Activated CD4-positive, CD25-positive, alpha-beta regulatory T cell (primary cell): ENCODE data around the gene XAB2.
"Not testable (repeated sequence)": the region's sequence is repeated elsewhere in the genome, so short reads cannot be mapped to it uniquely, and the experiment has no call there.

Experiments
- DNase-seq, 4 experiments: peaks; one replicate each; lab custom pipeline; 2025; lab: John Stamatoyannopoulos, UW

Gene XAB2

GRCh38 chr19:7648265-7649014 is 19.1 kb upstream of the XAB2 start:
- DNase-seq = no peak

- no peak for DNase-seq
These were observed 17.8 kb upstream of the XAB2 start for GRCh38 chr19:7647156-7647555.

GRCh38 chr19:7646426-7646700 is 17.0 kb upstream of the XAB2 start:
- no peak for DNase-seq

DNA sequence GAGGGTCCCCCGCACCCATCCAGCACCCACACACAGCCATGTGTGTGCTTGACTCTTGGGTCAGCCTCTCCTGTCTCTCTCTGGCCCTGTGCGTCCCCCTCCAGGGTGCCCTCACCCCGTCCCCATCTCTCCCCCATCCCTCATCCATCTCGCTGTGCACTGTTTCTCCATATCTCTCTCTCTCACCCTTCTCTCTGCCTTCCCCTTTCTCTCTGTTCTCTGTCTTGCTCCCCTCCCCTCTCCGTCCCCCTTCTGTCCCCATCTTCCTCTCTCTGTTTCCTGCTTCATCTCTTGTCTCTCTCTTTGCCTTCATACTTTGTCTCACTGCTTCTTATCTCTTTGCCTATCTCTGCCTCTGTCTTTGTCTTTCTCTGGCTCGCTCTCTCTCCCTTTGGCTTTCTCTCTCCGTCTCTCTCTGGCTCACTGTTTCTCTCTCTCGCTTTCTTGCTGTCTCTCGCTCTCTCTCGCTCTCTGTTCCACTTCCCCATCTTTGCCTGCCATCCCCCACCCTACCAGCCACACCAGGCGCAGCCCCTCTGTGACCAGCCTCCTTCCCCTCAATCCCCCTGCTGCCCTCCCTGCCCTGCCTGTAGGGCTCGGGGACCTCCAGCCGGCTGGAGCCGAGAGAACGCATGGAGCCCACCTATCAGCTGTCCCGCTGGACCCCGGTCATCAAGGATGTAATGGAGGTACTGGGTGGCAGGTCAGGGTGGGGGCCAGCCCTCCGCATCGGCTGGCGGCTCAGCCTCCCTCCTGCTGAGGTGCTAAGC is 16.5 kb upstream of the XAB2 start:
- DNase-seq = no peak

DNA sequence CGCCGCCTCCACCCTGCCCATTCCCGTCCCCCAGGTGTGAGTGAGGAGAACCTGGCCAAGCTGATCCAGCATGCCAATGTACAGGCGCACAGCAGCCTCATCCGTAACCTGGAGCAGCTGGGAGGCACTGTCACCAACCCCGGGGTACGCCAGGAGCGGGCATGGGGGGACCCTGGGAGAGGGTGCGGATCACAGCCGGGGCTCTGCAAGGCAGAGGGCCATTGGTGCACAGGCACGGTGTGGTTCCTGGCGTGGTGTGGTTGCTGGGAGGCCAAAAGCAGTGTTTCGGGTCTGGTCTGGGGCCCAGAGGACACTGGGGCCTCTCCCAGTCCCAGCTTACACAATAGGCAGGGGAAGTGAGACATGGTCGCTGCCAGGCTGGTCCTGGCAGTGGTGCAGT is 15.8 kb upstream of the XAB2 start:
- DNase-seq = no peak

GRCh38 chr19:7644550-7644877 is 15.2 kb upstream of the XAB2 start:
- DNase-seq = no peak

GRCh38 chr19:7643629-7644549 is 14.5 kb upstream of the XAB2 start:
- DNase-seq = not testable (repeated sequence)

DNA sequence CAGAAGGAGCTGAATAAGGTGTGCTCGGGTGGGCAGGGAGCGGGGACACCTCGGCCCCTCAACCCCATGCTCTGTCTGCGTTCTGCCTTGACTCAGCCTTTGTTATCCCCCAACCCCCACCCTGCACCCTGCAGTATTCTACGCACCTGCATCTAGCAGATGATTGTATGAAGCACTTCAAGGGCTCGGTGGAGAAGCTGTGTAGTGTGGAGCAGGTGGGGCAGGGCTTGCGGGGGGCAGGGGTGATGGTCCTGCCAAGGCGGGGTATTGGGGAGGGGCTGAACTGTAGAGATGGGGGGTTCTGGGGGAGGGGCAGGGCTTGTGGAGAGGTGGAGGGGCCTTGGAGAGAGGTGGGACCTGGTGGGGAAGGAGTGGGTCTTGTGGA is 13.7 kb upstream of the XAB2 start:
- DNase-seq = no peak

DNA sequence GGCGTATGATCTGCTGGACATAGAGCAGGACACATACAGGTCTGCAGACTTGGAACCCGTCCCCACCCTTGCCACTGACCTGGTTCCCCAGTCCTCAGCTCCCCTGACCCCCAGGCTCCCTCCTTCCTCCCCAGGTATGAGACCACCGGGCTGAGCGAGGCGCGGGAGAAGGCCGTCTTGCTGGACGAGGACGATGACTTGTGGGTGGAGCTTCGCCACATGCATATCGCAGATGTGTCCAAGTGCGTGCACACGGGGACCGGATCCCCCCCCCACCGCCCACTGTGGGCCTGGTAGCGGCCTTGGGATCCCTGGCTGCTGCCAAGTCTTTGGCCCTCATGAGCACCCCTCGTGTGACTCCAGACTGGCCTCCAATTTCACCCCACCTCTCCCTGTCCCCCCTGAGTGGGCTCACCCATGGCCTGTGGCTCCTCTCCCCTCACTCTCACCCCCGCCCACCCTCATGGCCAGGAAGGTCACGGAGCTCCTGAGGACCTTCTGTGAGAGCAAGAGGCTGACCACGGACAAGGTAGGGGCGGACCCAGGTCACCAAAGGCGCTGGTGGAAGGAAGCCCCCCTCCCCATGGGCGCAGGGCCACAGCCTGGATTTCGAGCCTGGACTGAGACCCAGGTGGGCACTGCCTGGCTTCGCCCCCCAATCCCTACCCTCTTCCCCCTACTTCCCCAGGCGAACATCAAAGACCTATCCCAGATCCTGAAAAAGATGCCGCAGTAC is 13.1 kb upstream of the XAB2 start:
- no peak for DNase-seq

- no peak for DNase-seq
These were observed 12.2 kb upstream of the XAB2 start for GRCh38 chr19:7641290-7642276.

GRCh38 chr19:7640803-7641202 is 11.5 kb upstream of the XAB2 start:
- no peak for DNase-seq

- DNase-seq = no peak
These were observed 10.6 kb upstream of the XAB2 start for GRCh38 chr19:7639863-7640348.

DNA sequence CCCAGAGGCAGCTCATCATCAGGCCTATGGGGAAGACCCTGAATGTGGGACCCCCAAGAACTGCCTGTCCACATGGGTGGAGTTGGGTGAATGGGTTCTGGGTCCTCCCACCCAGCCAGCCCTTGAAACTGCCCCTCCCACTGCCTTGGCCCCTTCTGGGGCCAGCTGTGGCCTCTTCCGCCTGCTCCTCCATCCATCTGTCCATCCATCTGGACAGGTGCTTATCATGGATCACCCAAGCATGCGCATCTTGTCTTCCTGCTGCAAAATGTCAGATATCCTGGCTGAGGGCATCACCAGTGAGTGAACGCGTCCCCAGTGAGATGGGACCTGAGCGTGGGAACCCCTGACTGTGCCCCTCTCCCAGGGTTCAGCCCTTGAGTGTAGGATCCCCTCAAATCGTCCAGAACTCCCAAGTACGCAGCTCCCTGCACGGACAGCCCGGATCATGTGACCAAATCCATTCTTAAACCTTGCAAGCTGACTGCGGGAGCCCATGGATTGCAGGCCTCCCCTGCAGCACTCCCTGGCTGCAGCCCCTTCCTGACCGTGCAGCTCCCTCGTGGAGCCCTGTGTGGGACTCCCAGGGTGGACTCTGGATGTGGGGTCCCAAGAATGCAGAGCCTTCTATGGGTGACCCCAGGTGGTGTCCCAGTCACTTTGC is 9.6 kb upstream of the XAB2 start:
- no peak for DNase-seq

DNA sequence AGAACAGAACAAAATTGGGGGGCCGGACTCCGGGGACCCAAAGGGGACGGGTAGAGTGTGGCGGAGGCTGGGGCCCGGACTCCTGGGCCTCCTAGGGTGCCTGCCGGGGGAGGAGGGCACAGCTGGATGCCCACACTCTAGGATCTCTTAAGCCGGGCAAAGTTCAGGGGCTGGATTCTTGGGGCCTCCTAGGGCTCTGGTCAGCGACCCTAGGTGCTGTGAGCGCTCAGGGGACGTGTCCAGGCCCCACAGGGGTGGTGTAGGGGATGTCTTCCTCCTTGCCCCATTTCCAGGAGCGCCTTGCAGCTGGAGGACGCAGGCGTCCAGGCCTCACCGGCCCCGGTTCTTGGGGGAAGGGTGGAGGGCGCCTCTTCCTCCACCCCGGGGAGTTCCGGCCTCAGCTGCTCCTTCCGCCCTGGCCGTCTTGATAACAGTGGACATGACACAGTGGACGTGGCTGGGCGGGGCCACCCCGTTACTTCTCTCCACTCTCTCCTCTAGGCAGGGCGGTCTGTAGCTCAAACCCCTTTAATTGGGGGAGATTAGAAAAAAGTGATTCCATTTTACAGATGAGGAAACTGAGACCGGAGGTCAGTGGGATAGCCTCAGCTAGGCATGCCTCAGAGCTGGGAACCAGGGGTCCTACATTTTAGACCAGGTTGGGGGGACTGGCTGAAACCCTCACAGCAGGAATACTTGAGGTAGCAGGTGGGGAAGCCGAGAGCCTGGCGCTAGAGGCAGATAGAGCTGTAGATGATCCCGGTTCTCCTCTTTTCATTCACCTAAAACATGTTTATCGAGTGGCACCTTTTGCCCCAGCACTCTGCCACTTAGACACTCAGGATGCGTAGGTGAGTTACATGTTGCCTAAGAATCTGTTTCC is 8.3 kb upstream of the XAB2 start:
- DNase-seq = no peak

DNA sequence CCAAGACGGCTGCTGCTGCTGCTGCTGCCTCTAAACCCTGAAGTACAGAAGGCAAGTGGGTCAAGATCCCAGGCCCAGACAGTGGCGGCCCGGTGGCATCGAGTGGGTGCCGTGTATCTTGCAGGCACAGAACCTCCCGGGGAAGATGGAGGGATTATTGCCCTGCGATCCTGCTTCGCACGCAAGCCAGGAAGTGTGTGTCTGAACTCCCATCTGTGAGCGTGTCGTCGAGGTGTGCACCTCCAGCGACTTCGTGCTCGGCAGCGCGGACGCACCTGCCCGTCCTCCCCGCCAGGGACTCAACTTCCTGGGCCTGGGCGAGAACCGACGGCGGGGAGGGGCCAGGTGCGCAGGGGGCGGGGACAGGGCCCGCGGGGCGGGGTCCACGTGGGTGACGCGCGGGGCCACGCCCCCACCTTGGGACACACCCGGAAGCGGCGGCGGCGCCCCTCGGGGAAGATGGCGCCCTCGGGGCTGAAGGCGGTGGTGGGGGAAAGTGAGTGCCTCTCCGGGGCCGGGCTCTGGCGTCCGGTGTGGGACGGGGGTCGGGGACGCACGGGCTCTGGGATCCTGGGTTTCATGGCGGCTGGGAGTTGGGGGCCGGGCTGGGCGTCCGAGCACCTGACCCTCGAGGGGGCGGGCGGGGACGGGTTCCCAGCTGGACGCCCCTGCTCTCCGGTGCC is 7.5 kb upstream of the XAB2 start, which contains the start of gene STXBP2:
STXBP2 (plus strand) TSS at position 420 of the 683 bp plus-strand sequence; CDS start at position 460, 40 bp downstream.
- peak; percentile 86 to 92 (median 88) for DNase-seq

- no peak for DNase-seq
These were observed 7.0 kb upstream of the XAB2 start for GRCh38 chr19:7636317-7636690.

GRCh38 chr19:7635670-7636069 is 6.3 kb upstream of the XAB2 start:
- no peak for DNase-seq

DNA sequence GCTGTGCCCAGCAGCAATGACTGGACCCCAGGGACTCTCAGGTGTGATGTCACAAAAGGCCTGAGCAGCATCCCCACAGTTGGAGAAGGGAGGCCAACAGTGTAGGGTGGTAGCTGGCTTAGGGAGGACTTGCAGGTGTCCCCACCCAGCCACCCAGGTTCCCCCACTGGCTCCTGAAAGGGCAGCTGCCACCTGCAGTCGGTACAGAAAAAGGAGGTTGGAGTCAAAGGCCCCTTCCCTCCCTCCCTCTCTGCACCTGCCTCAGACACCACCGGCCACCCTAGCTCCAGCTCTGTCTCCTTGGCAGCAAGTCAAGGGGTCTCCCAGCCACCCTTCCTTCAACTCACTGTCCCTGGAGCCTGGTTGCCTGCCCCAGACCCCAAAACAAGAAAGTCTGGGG is 4.4 kb upstream of the XAB2 start, which contains the start of gene PCP2:
PCP2 (minus strand) TSS at position 22 of the 400 bp plus-strand sequence. CDS start 262 bp downstream, outside the sequence.
- DNase-seq = no peak
